HUES64 (cell line): Measurements from ENCODE around the gene IZUMO1.
"Not testable (repeated sequence)": the region's sequence is repeated elsewhere in the genome, so short reads cannot be mapped to it uniquely, and the experiment has no call there.

ENCODE experiments used
- H3K27ac ChIP-seq: 2 replicates; pipeline ENCODE4 v1.7.0; 2013; ENCODE audit warnings: low read depth, low read length, inconsistent platforms
- H3K27me3 ChIP-seq: 2 replicates; pipeline ENCODE4 v1.6.1; 2013; ENCODE audit warnings: mild to moderate bottlenecking, low read length; ENCODE audit not compliant: insufficient read depth
- H3K36me3 ChIP-seq: 2 replicates; pipeline ENCODE4 v1.6.1; 2013; ENCODE audit warnings: mild to moderate bottlenecking, low read length; ENCODE audit not compliant: insufficient read depth
- H3K4me1 ChIP-seq: 2 replicates; pipeline ENCODE4 v1.6.1; 2013; ENCODE audit warnings: mild to moderate bottlenecking, low read length, moderate library complexity; ENCODE audit not compliant: insufficient read depth
- H3K4me3 ChIP-seq: 2 replicates; pipeline ENCODE4 v1.5.1; 2013; ENCODE audit warnings: mild to moderate bottlenecking, low read length, moderate library complexity
- H3K9ac ChIP-seq: 2 replicates; pipeline ENCODE4 v1.6.1; 2013; ENCODE audit warnings: mild to moderate bottlenecking, low read depth, low read length
- H3K9me3 ChIP-seq: 2 replicates; pipeline ENCODE4 v1.6.1; 2013; ENCODE audit warnings: low read depth, low read length; ENCODE audit not compliant: insufficient read depth
- WGBS: fragments of 150-250, 120-280 bp; methylation state at CpG from one replicate; pipeline ENCODE4 v1.1.7; 2013; ENCODE audit warnings: missing lambda C conversion rate; 5-methylcytosine and 5-hydroxymethylcytosine counted together

IZUMO1 gene

DNA sequence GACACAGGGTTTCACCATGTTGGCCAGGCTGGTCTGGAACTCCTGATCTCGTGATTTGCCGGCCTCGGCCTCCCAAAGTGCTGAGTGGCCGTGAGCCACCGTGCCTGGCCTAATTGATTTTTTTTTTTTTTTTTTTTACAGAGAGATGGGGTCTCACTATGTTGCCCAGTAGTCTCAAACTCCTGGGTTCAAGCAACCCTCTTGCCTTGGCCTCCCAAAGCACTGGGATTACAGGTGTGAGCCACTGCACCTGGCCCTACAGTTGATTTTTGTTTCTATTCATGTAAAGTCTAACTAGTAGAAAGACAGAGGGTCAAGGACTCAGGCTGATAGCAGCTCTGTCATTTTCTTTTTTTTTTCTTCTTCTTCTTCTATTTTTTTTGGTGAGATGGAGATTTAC lies 30.4 kb upstream of the IZUMO1 start:
- Histone ChIP-seq H3K9me3 (no peaks in the 10 kb centered on the region), H3K9ac (no peak overlapping the region), H3K36me3 (no peaks in the 10 kb centered on the region), H3K4me3 (no peak overlapping the region), H3K27ac (no peak overlapping the region), H3K4me1 (no peaks in the 10 kb centered on the region), H3K27me3 (no peaks in the 10 kb centered on the region)
- 93% methylated on average over 5 of the region's 5 CpGs for WGBS

GRCh38 chr19:48772503-48772953 lies 25.8 kb upstream of the IZUMO1 start:
- Histone ChIP-seq H3K4me3 (no peak overlapping the region), H3K4me1 (no peaks in the 10 kb centered on the region), H3K36me3 (no peaks in the 10 kb centered on the region), H3K9ac (no peak overlapping the region), H3K27ac (no peak overlapping the region), H3K9me3 (no peaks in the 10 kb centered on the region), H3K27me3 (no peaks in the 10 kb centered on the region)
- 93% methylated on average over 13 of the region's 13 CpGs for WGBS

GRCh38 chr19:48770734-48771472 lies 24.2 kb upstream of the IZUMO1 start:
- no peak overlapping the region for H3K27ac ChIP-seq
- H3K36me3 ChIP-seq: no peaks in the 10 kb centered on the region
- H3K9me3 ChIP-seq: no peaks in the 10 kb centered on the region
- no peak overlapping the region for H3K4me3 ChIP-seq
- 94% methylated on average over 18 of the region's 20 CpGs for WGBS
- H3K27me3 ChIP-seq: no peaks in the 10 kb centered on the region
- H3K4me1 ChIP-seq: no peaks in the 10 kb centered on the region
- H3K9ac ChIP-seq: no peak overlapping the region

- Histone ChIP-seq H3K27me3 (no peaks in the 10 kb centered on the region), H3K9ac (no peak overlapping the region), H3K4me3 (no peak overlapping the region), H3K9me3 (no peaks in the 10 kb centered on the region), H3K4me1 (no peaks in the 10 kb centered on the region), H3K27ac (no peak overlapping the region), H3K36me3 (no peaks in the 10 kb centered on the region)
- 81% methylated on average over 7 of the region's 7 CpGs for WGBS
These were observed 23.6 kb upstream of the IZUMO1 start for GRCh38 chr19:48770266-48770665.

GRCh38 chr19:48768994-48769713 lies 22.4 kb upstream of the IZUMO1 start:
- no peaks in the 10 kb centered on the region for H3K27me3 ChIP-seq
- 95% methylated on average over 11 of the region's 11 CpGs for WGBS
- H3K36me3 ChIP-seq: no peaks in the 10 kb centered on the region
- H3K4me1 ChIP-seq: no peaks in the 10 kb centered on the region
- no peaks in the 10 kb centered on the region for H3K9me3 ChIP-seq
- no peak overlapping the region for H3K9ac ChIP-seq
- no peak overlapping the region for H3K4me3 ChIP-seq
- H3K27ac ChIP-seq: no peak overlapping the region

GRCh38 chr19:48768171-48768753 lies 21.6 kb upstream of the IZUMO1 start:
- not testable (repeated sequence) for H3K27ac ChIP-seq, H3K4me1 ChIP-seq, H3K4me3 ChIP-seq, H3K27me3 ChIP-seq, H3K9me3 ChIP-seq, H3K36me3 ChIP-seq, H3K9ac ChIP-seq
- 47% methylated on average over 4 of the region's 6 CpGs for WGBS

- not testable (repeated sequence) for H3K9me3 ChIP-seq, H3K4me1 ChIP-seq, H3K9ac ChIP-seq, H3K4me3 ChIP-seq, H3K36me3 ChIP-seq, H3K27me3 ChIP-seq, H3K27ac ChIP-seq
- WGBS: 60% methylated on average over 3 of the region's 5 CpGs
These were observed 19.1 kb upstream of the IZUMO1 start for GRCh38 chr19:48765816-48766215.

- Histone ChIP-seq H3K4me3 (no peak overlapping the region), H3K9me3 (no peaks in the 10 kb centered on the region), H3K4me1 (0 out of 2 replicates have a peak, but pooled peaks cover 4% of the 10 kb centered on the region), H3K36me3 (no peaks in the 10 kb centered on the region), H3K27me3 (no peaks in the 10 kb centered on the region), H3K9ac (no peak overlapping the region), H3K27ac (no peak overlapping the region)
- 88% methylated on average over 16 of the region's 16 CpGs for WGBS
These were observed 13.9 kb upstream of the IZUMO1 start for GRCh38 chr19:48760504-48761205.

GRCh38 chr19:48757741-48758144 lies 11.0 kb upstream of the IZUMO1 start:
- Histone ChIP-seq H3K4me1 (peaks cover 7% of the 10 kb centered on the region; the same call in 1 of the 2 replicates), H3K9ac (no peak overlapping the region), H3K36me3 (no peaks in the 10 kb centered on the region), H3K9me3 (no peaks in the 10 kb centered on the region), H3K27ac (no peak overlapping the region), H3K4me3 (no peak overlapping the region), H3K27me3 (peaks cover 6% of the 10 kb centered on the region; the same call in 1 of the 2 replicates)
- 94% methylated on average over 14 of the region's 14 CpGs for WGBS

DNA sequence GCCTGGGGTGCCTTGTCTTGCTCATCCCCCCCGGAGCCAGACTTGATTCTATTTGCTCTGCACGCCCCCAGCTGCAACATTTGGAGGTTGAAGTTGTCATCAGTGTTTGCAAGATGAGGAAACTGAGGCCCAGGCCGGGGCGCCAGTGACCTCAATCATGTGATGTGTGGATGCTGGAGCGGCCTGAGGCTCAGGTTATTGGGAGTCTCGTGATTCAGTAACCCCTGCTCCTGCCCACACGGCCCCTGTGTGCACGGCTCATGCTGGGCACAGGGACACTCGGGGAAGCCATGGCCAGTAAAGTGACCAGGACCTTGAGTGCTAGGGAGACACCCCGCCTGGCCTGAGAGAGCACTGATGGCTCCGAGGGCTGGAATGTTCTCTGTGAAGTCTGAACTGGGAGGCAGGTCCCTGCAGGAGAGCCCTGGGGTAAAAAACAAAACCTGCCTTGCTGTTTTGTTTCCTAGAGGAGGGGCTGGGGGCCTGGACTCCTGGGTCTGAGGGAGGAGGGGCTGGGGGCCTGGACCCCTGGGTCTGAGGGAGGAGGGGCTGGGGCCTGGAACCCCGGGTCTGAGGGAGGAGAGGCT lies 10.5 kb upstream of the IZUMO1 start:
- Histone ChIP-seq H3K27me3 (peaks cover 6% of the 10 kb centered on the region; the same call in 1 of the 2 replicates), H3K27ac (no peak overlapping the region), H3K9me3 (no peaks in the 10 kb centered on the region), H3K9ac (no peak overlapping the region), H3K4me3 (no peak overlapping the region), H3K4me1 (peaks cover 7% of the 10 kb centered on the region; the same call in 1 of the 2 replicates), H3K36me3 (no peaks in the 10 kb centered on the region)
- WGBS: 90% methylated on average over 12 of the region's 12 CpGs
